GM18868 (cell line): Measurements from ENCODE around the gene RPTOR.
"Not testable (repeated sequence)": the region's sequence is repeated elsewhere in the genome, so short reads cannot be mapped to it uniquely, and the experiment has no call there.

Experiments used
- ATAC-seq: cut with Tn5 transposase; IDR thresholded peaks from one replicate; pipeline ENCODE4 v1.9.1; 2021; ENCODE audit warnings: mild to moderate bottlenecking, moderate library complexity; ENCODE audit not compliant: unreplicated experiment

RPTOR gene

GRCh38 chr17:80546267-80546666 lies 1.6 kb downstream of the RPTOR start:
- no peak for ATAC-seq

DNA sequence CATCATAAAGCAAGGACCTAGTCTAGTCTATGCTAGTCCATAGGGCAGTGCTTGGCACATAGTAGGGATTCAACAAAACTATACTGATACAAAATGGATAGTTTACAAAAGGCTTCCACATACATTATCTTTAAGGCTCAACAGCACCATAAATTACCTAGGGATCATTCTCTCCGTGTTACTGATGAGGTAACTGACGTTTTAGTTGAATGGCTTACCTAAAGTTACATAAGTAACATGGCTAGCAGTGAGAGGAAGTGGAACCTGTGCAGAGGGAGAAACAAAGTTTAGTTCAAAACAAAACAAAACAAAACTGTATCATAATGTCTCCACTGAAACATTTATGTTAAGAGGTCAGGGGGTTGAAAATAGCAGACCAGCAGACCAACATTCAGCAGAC lies 7.9 kb downstream of the RPTOR start:
- no peak for ATAC-seq

- no peak for ATAC-seq
Observed at GRCh38 chr17:80555266-80555665, 10.6 kb downstream of the RPTOR start.

- no peak for ATAC-seq
Observed at GRCh38 chr17:80558046-80558445, 13.4 kb downstream of the RPTOR start.

- ATAC-seq, result no peak
Observed at GRCh38 chr17:80559825-80560251, 15.2 kb downstream of the RPTOR start.

GRCh38 chr17:80561541-80562114 lies 17.0 kb downstream of the RPTOR start:
- no peak for ATAC-seq

DNA sequence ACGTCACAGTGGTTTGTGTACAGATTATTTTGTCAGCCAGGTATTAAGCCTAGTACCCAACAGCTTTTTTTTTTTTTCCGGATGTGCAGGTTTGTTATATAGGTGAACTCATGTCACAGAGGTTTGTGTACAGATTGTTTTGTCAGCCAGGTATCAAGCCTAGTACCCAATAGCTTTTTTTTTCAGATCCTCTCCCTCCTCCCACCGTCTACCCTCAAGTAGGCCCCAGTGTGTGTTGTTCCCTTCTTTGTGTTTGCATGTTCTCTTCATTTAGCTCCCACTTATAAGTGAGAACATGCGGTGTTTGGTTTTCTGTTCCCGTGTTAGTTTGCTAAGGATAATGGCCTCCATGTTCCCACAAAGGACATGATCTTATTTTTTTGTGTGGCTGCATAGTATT lies 19.9 kb downstream of the RPTOR start:
- no peak for ATAC-seq

GRCh38 chr17:80565343-80566053 lies 20.9 kb downstream of the RPTOR start:
- no peak for ATAC-seq

DNA sequence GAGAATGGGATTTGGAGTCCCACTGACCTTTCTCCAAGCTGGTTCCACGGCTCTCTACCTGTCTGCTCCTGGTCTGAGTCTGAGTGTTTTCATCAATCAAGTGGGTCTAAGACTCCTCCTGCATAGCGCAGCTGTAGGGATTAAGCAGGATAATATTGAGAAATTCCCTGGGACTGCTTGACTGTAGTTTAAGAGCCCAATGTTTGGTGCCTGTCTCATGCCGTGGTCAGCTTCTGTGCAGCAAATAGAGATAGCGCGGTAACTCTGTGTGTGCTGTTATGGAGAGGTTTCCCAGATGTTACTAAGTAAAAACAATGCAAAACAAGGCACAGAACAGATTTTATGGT lies 21.4 kb downstream of the RPTOR start:
- ATAC-seq, result no peak

DNA sequence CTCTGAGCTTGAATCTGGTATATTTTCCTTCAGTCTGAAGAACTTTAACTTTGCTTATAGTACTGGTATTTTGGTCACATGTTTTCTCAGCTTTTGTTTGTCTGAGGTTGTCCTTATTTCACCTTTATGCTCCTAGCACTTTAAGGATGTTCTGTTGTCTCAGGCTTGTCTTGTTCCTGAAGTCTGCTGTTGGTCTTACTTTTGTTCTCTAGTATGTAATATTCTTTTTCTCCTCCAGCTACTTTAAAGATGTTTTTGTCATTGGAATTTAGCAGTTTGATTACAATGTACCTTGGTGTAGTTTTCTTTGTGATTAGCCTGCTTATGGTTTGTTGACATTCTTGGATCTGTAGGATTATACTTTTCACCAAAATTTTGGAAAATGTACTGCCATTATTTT lies 23.6 kb downstream of the RPTOR start:
- ATAC-seq, result no peak

GRCh38 chr17:80569924-80570323 lies 25.3 kb downstream of the RPTOR start:
- ATAC-seq, result no peak

DNA sequence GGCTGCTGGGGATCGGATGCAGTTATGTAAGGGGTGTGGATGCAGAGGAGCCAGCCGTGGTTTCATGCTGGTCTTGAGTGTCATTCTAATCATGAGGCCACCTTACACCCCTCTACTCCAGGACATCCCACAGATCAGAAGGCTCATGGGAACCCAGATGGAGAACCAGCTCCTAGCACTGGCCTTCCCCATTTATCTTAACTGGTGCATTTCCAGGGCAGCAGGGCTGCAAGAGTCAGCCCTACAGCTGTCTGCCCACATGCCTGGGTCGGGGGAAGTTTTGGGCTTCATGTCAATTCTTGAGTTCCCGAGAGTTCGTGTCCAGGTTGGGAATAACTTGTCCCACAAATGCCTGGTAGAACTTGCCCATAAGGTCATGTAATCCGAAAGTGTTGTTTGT lies 29.1 kb downstream of the RPTOR start:
- no peak for ATAC-seq

GRCh38 chr17:80574496-80574895 lies 29.9 kb downstream of the RPTOR start:
- no peak for ATAC-seq

DNA sequence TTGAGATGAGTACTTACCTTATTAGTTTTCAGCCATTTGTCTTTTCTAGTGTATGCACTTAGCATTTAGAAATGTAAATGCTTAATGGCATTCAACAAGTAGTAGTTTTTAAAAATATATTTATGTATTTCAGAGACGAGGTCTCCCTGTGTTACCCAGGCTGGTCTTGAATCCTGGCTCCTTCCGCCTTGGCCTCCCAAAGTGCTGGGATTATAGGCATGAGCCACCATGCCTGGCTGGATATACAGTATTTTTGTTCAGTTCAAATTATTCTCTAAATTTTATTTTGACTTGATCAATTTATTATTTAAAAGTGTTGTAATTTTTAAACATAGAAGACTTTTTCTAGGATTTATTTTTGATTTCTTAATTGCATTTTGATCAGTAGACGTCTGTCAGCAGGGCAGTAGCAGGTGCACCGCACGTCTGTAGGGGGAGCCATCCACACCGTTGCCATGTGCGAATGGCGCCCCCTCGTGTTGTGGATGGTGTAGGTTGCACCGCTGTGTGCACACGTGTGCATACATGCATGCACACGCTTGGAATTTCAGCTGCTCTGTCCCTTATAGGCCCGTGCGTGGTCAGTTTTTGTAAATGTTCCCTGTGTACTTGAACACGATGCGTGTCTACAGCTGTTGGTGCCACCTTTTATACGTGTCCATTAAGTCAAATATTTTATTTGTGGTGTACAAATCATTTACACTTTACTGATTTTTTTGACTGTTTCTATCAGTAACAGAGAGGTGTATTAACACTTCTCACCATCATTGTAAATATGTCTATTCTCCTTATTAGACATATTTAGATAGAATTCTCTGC lies 30.6 kb downstream of the RPTOR start:
- no peak for ATAC-seq

DNA sequence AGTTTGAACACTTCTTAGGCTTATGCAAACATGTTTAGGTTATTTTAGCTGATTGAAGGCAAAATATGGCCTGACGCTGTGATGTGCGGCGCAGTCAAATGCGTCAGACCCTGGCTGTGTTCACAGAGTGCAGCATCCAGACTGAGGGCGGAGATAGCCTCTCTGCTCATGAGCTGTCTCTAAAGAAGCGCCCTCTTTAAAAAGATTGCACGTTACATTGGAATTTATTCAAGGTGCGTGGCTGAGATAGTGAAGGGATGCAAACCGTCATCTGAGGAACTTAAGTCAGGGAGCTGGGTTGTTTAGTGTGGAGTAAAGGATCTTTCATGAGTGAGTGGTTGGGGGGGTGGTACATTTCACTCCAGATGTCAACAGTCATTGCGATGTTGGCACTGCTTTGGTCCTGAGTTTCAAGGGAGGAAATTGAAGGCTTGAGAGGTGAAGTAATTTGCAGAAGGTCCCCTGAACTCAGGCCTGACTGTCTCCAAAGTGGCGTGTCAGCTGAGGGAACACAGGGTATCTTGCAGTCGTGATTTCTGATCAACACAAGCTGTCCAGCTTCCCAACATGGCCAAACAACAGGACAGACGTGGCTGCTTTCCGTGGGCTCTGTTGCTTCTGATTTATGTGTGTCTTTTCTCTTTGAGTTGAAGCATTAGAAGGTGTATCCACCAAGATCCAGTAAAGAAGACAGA lies 33.4 kb downstream of the RPTOR start:
- no peak for ATAC-seq

GRCh38 chr17:80578668-80579388 lies 34.2 kb downstream of the RPTOR start:
- ATAC-seq, result not testable (repeated sequence)

DNA sequence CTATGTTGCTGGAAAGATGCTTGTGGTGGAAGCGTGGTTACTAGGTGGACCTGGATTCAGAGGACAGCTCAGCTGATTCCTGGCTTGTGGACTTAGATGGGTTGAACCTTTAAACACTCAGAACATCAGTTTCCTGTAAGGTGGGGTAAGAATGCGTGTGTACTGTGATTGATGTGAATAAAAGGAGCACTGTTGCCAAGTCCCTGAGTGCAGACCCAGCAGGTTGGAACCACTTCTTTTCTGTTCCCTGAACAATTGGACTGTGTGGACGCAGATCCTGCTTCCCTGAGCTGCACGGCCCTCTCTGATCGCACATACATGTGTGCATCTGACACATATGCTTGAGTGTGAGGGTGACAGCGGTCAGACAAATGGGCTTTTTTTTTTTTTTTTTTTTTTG lies 37.5 kb downstream of the RPTOR start:
- no peak for ATAC-seq

DNA sequence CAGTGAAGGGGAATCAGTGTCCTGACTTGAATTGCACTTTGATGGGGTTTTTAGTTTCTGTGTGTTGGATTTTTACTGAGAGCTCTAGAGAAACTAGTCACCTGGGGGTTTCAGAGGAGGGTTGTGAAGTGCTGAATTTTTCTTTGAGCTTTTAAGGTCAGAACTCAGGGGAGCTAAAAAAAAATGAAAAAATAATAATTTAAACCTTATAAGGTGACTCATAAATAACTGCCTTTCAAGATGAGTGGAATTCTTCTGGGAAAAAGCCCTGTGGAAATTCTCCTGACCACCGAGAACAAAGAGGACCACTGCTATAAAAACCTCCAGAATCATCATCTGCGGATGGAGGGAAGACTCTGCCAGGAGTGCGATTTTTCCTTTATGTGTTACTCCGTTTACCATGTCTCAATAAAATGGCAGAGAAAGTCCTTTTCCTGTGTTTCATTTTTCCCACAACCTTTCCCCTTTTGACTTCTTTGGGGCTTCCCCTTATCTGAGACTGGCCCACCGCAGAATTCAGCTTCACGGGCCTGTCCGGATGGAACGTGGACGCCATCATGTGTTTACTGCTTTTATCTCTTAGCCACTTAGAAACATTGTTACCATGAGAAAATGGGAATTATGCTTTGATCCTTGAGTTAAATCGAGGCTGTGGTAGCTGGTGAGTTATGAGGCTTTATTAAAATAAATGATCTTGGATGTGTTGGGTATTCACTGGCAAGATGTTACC lies 39.7 kb downstream of the RPTOR start:
- ATAC-seq, result no peak

GRCh38 chr17:80585890-80586845 lies 41.5 kb downstream of the RPTOR start:
- ATAC-seq, result no peak
